ENCODE data around the gene LRMDA. TPM values are rescaled to one million over a fixed set of nuclear protein-coding genes. Genes with fewer than 3 reads are reported as not detected.

LRMDA gene
- total and polyA plus RNA-seq, 4 experiments from 2014 or later: not detected

GRCh38 chr10:75611172-75611992, 180.0 kb downstream of the LRMDA start:
- intact Hi-C loops (cut with micrococcal nuclease): no loop called here
- CTCF ChIA-PET (ENCODE audit: partially characterized antibody): no interaction called here

DNA sequence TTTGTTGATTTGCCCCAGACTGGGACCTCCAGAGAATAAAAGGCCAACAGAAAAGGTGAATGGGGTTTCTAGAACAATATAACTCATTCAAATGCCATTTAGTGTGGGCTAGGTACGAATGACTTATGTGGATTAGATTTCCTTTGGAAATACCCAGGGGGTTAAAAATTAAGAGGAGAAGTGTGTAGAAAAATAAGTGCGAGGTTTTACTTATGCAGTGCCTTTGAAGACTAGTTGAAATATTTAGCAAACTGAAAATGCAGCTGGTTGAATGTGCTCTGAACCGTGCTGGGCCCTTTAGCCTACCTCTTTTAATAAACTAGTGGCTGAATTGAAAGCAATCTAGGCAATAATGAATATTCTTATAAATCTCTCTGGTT, 180.6 kb downstream of the LRMDA start:
- Histone ChIP-seq H3K4me1 (ENCODE audit: insufficient read depth, low read length) (no peaks in the 10 kb centered on the region), H3K27me3 (ENCODE audit: insufficient read depth, low read length) (no peaks in the 10 kb centered on the region), H3K4me3 (ENCODE audit: low read length in 2 of 2) (no peak overlapping the region), H3K27ac (ENCODE audit: low read depth, low read length) (no peak overlapping the region), H3K9me3 (ENCODE audit: control insufficient read depth in 1 of 2, low read length in 2 of 2) (no peaks in the 10 kb centered on the region), H3K36me3 (ENCODE audit: insufficient read depth, low read length) (no peaks in the 10 kb centered on the region)
- H3K27me3 Mint-ChIP-seq: peaks cover 14% of the 10 kb centered on the region in 2 donors
- no peaks in the 10 kb centered on the region for H3K36me3 Mint-ChIP-seq
- no peak overlapping the region for H3K27ac Mint-ChIP-seq
- intact Hi-C loops (cut with micrococcal nuclease): no loop called here
- peaks cover 0 to 2% (median 0%) of the 10 kb centered on the region in 8 donors for H3K9me3 Mint-ChIP-seq
- no peak overlapping the region for H3K4me3 Mint-ChIP-seq
- POLR2A ChIA-PET (ENCODE audit: partially characterized antibody): no interaction called here
- no peak for DNase-seq
- no peaks in the 10 kb centered on the region for H3K4me1 Mint-ChIP-seq
- CTCF ChIA-PET (ENCODE audit: partially characterized antibody): no interaction called here

More at GRCh38 chr10:75611172-75611992, 180.0 kb downstream of the LRMDA start:
- H3K9me3 ChIP-seq (ENCODE audit: control insufficient read depth in 1 of 2, low read length in 2 of 2): no peaks in the 10 kb centered on the region
- no peak overlapping the region for H3K4me3 ChIP-seq (ENCODE audit: low read length in 2 of 2)
- no peaks in the 10 kb centered on the region for H3K27me3 ChIP-seq (ENCODE audit: insufficient read depth, low read length)
- H3K36me3 ChIP-seq (ENCODE audit: insufficient read depth, low read length): no peaks in the 10 kb centered on the region
- H3K4me3 Mint-ChIP-seq: no peak overlapping the region
- no peak overlapping the region for H3K27ac ChIP-seq (ENCODE audit: low read depth, low read length)
- POLR2A ChIA-PET (ENCODE audit: partially characterized antibody): no interaction called here
- no peaks in the 10 kb centered on the region for H3K4me1 ChIP-seq (ENCODE audit: insufficient read depth, low read length)
- H3K4me1 Mint-ChIP-seq: no peaks in the 10 kb centered on the region
- no peak for DNase-seq
- H3K27me3 Mint-ChIP-seq: peaks cover 10 to 11% of the 10 kb centered on the region in 2 donors
- H3K9me3 Mint-ChIP-seq: peaks cover 0 to 2% (median 0%) of the 10 kb centered on the region in 8 donors
- H3K27ac Mint-ChIP-seq: no peak overlapping the region
- no peaks in the 10 kb centered on the region for H3K36me3 Mint-ChIP-seq

- no peaks in the 10 kb centered on the region for H3K36me3 Mint-ChIP-seq
- Histone ChIP-seq H3K9me3 (ENCODE audit: control insufficient read depth in 1 of 2, low read length in 2 of 2) (no peaks in the 10 kb centered on the region), H3K4me1 (ENCODE audit: insufficient read depth, low read length) (no peaks in the 10 kb centered on the region), H3K27ac (ENCODE audit: low read depth, low read length) (no peak overlapping the region), H3K4me3 (ENCODE audit: low read length in 2 of 2) (no peak overlapping the region), H3K36me3 (ENCODE audit: insufficient read depth, low read length) (no peaks in the 10 kb centered on the region), H3K27me3 (ENCODE audit: insufficient read depth, low read length) (no peaks in the 10 kb centered on the region)
- no peak overlapping the region for H3K4me3 Mint-ChIP-seq
- CTCF ChIA-PET (ENCODE audit: partially characterized antibody): no interaction called here
- H3K27me3 Mint-ChIP-seq: peaks cover 17% of the 10 kb centered on the region in 2 donors
- intact Hi-C loops (cut with micrococcal nuclease): no loop called here
- peaks cover 0 to 5% (median 0%) of the 10 kb centered on the region in 8 donors for H3K9me3 Mint-ChIP-seq
- no peak for DNase-seq
- POLR2A ChIA-PET (ENCODE audit: partially characterized antibody): no interaction called here
- H3K4me1 Mint-ChIP-seq: no peaks in the 10 kb centered on the region
- no peak overlapping the region for H3K27ac Mint-ChIP-seq
Measured at GRCh38 chr10:75612904-75613684, 181.7 kb downstream of the LRMDA start.

GRCh38 chr10:75613685-75614504, 182.5 kb downstream of the LRMDA start:
- H3K36me3 ChIP-seq (ENCODE audit: insufficient read depth, low read length): no peaks in the 10 kb centered on the region
- no peaks in the 10 kb centered on the region for H3K27me3 ChIP-seq (ENCODE audit: insufficient read depth, low read length)
- DNase-seq: no peak
- no peak overlapping the region for H3K4me3 ChIP-seq (ENCODE audit: low read length in 2 of 2)
- no peaks in the 10 kb centered on the region for H3K9me3 ChIP-seq (ENCODE audit: control insufficient read depth in 1 of 2, low read length in 2 of 2)
- no peaks in the 10 kb centered on the region for H3K4me1 Mint-ChIP-seq
- intact Hi-C loops (cut with micrococcal nuclease): no loop called here
- H3K27ac ChIP-seq (ENCODE audit: low read depth, low read length): no peak overlapping the region
- H3K36me3 Mint-ChIP-seq: no peaks in the 10 kb centered on the region
- no peak overlapping the region for H3K4me3 Mint-ChIP-seq
- POLR2A ChIA-PET (ENCODE audit: partially characterized antibody): no interaction called here
- CTCF ChIA-PET (ENCODE audit: partially characterized antibody): no interaction called here
- H3K27ac Mint-ChIP-seq: no peak overlapping the region
- H3K9me3 Mint-ChIP-seq: peaks cover 0 to 3% (median 0%) of the 10 kb centered on the region in 8 donors
- peaks cover 15 to 17% of the 10 kb centered on the region in 2 donors for H3K27me3 Mint-ChIP-seq
- H3K4me1 ChIP-seq (ENCODE audit: insufficient read depth, low read length): no peaks in the 10 kb centered on the region

- no peak overlapping the region for H3K27ac ChIP-seq (ENCODE audit: low read depth, low read length)
- no peaks in the 10 kb centered on the region for H3K4me1 ChIP-seq (ENCODE audit: insufficient read depth, low read length)
- Mint-ChIP-seq H3K36me3 (no peaks in the 10 kb centered on the region), H3K4me3 (no peak overlapping the region), H3K27me3 (peaks cover 10 to 13% of the 10 kb centered on the region in 2 donors), H3K9me3 (peaks cover 0 to 2% (median 0%) of the 10 kb centered on the region in 8 donors), H3K27ac (no peak overlapping the region), H3K4me1 (no peaks in the 10 kb centered on the region)
- H3K36me3 ChIP-seq (ENCODE audit: insufficient read depth, low read length): no peaks in the 10 kb centered on the region
- no peaks in the 10 kb centered on the region for H3K27me3 ChIP-seq (ENCODE audit: insufficient read depth, low read length)
- ChIA-PET POLR2A (ENCODE audit: partially characterized antibody) (no interaction called here), CTCF (ENCODE audit: partially characterized antibody) (no interaction called here)
- intact Hi-C loops (cut with micrococcal nuclease): no loop called here
- DNase-seq: no peak
- no peaks in the 10 kb centered on the region for H3K9me3 ChIP-seq (ENCODE audit: control insufficient read depth in 1 of 2, low read length in 2 of 2)
- H3K4me3 ChIP-seq (ENCODE audit: low read length in 2 of 2): no peak overlapping the region
Measured at GRCh38 chr10:75616076-75616475, 184.7 kb downstream of the LRMDA start.

GRCh38 chr10:75616874-75617478, 185.6 kb downstream of the LRMDA start:
- CTCF ChIA-PET (ENCODE audit: partially characterized antibody): no interaction called here
- Mint-ChIP-seq H3K36me3 (no peaks in the 10 kb centered on the region), H3K27me3 (peaks cover 10 to 12% of the 10 kb centered on the region in 2 donors), H3K9me3 (peaks cover 0 to 2% (median 0%) of the 10 kb centered on the region in 8 donors), H3K4me3 (no peak overlapping the region), H3K27ac (no peak overlapping the region), H3K4me1 (no peaks in the 10 kb centered on the region)
- Histone ChIP-seq H3K9me3 (ENCODE audit: control insufficient read depth in 1 of 2, low read length in 2 of 2) (no peaks in the 10 kb centered on the region), H3K27ac (ENCODE audit: low read depth, low read length) (no peak overlapping the region), H3K36me3 (ENCODE audit: insufficient read depth, low read length) (no peaks in the 10 kb centered on the region), H3K4me3 (ENCODE audit: low read length in 2 of 2) (no peak overlapping the region), H3K4me1 (ENCODE audit: insufficient read depth, low read length) (no peaks in the 10 kb centered on the region), H3K27me3 (ENCODE audit: insufficient read depth, low read length) (no peaks in the 10 kb centered on the region)
- DNase-seq: no peak
- POLR2A ChIA-PET (ENCODE audit: partially characterized antibody): no interaction called here
- intact Hi-C loops (cut with micrococcal nuclease): no loop called here
